ENCODE measurements around the gene RUSC2. TPM values are rescaled to one million over a fixed set of nuclear protein-coding genes. Genes with fewer than 3 reads are reported as not detected.
"Not testable (repeated sequence)": the region's sequence is repeated elsewhere in the genome, so short reads cannot be mapped to it uniquely, and the experiment has no call there.

The RUSC2 gene
- total RNA-seq, 1 donor from 2014 or later, result 42.4 TPM

- no peak for DNase-seq (ENCODE audit: low read depth)
Measured at GRCh38 chr9:35522700-35523099, 32.8 kb downstream of the RUSC2 start.

GRCh38 chr9:35523556-35523955 lies 33.6 kb downstream of the RUSC2 start:
- not testable (repeated sequence) for DNase-seq (ENCODE audit: low read depth)

GRCh38 chr9:35526087-35526801 lies 36.3 kb downstream of the RUSC2 start:
- peak; percentile 92 for DNase-seq (ENCODE audit: low read depth)

- no peak for DNase-seq (ENCODE audit: low read depth)
Measured at GRCh38 chr9:35529161-35529823, 39.4 kb downstream of the RUSC2 start.

- no peak for DNase-seq (ENCODE audit: low read depth)
Measured at GRCh38 chr9:35533398-35533797, 43.5 kb downstream of the RUSC2 start.

- not testable (repeated sequence) for DNase-seq (ENCODE audit: low read depth)
Measured at GRCh38 chr9:35534921-35535320, 45.0 kb downstream of the RUSC2 start.

GRCh38 chr9:35537913-35538312 lies 48.0 kb downstream of the RUSC2 start:
- DNase-seq (ENCODE audit: low read depth), result no peak

- peak; percentile 68 for DNase-seq (ENCODE audit: low read depth)
Measured at GRCh38 chr9:35538361-35539234, 48.7 kb downstream of the RUSC2 start.

Other genes starting within 250 kb of the RUSC2 start
- 5.6 and 10.6 TPM in 2 replicates for gene TESK1, start 115.2 kb downstream of the RUSC2 start, total RNA-seq
- 0.60 and 1.2 TPM in 2 replicates for gene CD72, start 128.3 kb downstream of the RUSC2 start, total RNA-seq
- gene SIT1, start 160.8 kb downstream of the RUSC2 start, total RNA-seq, result not detected in 2 replicates
- gene RMRP, start 167.9 kb downstream of the RUSC2 start, total RNA-seq, result 5,792 and 14,792 TPM in 2 replicates
- gene CCDC107, start 168.2 kb downstream of the RUSC2 start, total RNA-seq, result 11.9 and 24.8 TPM in 2 replicates
- gene ARHGEF39, start 175.1 kb downstream of the RUSC2 start, total RNA-seq, result 0.25 and 9.9 TPM in 2 replicates
- gene CA9, start 183.8 kb downstream of the RUSC2 start, total RNA-seq, result 6.8 and 6.9 TPM in 2 replicates
- gene TPM2, start 199.8 kb downstream of the RUSC2 start, total RNA-seq, result 51.4 and 124 TPM in 2 replicates
- gene TLN1, start 242.1 kb downstream of the RUSC2 start, total RNA-seq, result 266 and 772 TPM in 2 replicates
- 57.8 and 152 TPM in 2 replicates for gene CREB3, start 242.6 kb downstream of the RUSC2 start, total RNA-seq